Activated CD4-positive, alpha-beta memory T cell treated with anti-CD3 and anti-CD28 coated beads for 36 hours (primary cell): ENCODE measurements around the gene ZNF57. TPM values are rescaled to one million over a fixed set of nuclear protein-coding genes. Genes with fewer than 3 reads are reported as not detected.
"Not testable (repeated sequence)": the region's sequence is repeated elsewhere in the genome, so short reads cannot be mapped to it uniquely, and the experiment has no call there.

Experiments
- CTCF ChIA-PET: fragments of 350-600 bp; sonication (Branson Sonifier 250); formaldehyde crosslinking; loops from one replicate; lab custom pipeline; 2021; ENCODE audit warnings: antibody characterized with exemption, inconsistent platforms; lab: Charles Lee
- POLR2A ChIA-PET: fragments of 350-600 bp; sonication (Branson Sonifier 250); formaldehyde crosslinking; loops from one replicate; lab custom pipeline; 2021; ENCODE audit warnings: antibody characterized with exemption; lab: Charles Lee
- DNase-seq: peaks from one replicate; pipeline ENCODE4 v3.0.0-alpha.2; 2020
- H3K27ac Mint-ChIP-seq: one replicate; pipeline ENCODE4 v1.8.0; 2021; ENCODE audit warnings: mixed read lengths
- H3K27me3 Mint-ChIP-seq: one replicate; pipeline ENCODE4 v1.8.0; 2021; ENCODE audit warnings: mixed read lengths
- H3K36me3 Mint-ChIP-seq: one replicate; pipeline ENCODE4 v1.8.0; 2021; ENCODE audit warnings: mixed read lengths
- H3K4me1 Mint-ChIP-seq: one replicate; pipeline ENCODE4 v1.8.0; 2021; ENCODE audit warnings: low read depth, mixed read lengths
- H3K4me3 Mint-ChIP-seq: one replicate; pipeline ENCODE4 v1.8.0; 2021; ENCODE audit warnings: mild to moderate bottlenecking, mixed read lengths
- H3K9me3 Mint-ChIP-seq: one replicate; pipeline ENCODE4 v1.8.0; 2021; ENCODE audit warnings: mixed read lengths
- intact Hi-C: fragments of 100-400 bp; cut with micrococcal nuclease; formaldehyde crosslinking; loops from one replicate; pipeline ENCODE4 v1.15.1; 2023
- total RNA-seq, 2 experiments: library from RNA; stranded (reverse); gene quantifications; one replicate each; pipeline ENCODE4 v1.2.3, GENCODE V29; 2021

ZNF57 gene
- total RNA-seq, 2 experiments from 2014 or later, result 6.7 to 8.3 TPM

GRCh38 chr19:2869618-2870017, 31.1 kb upstream of the ZNF57 start:
- Mint-ChIP-seq H3K4me1 (no peaks in the 10 kb centered on the region), H3K27ac (no peak overlapping the region), H3K36me3 (no peaks in the 10 kb centered on the region), H3K9me3 (no peaks in the 10 kb centered on the region), H3K4me3 (no peak overlapping the region), H3K27me3 (peaks cover 5% of the 10 kb centered on the region)
- intact Hi-C loops, result loop anchor here (10.0 kb wide), 1 partner anchor 45 kb away; no protein-coding TSS in a partner anchor
- DNase-seq, result no peak
- ChIA-PET POLR2A (no interaction called here), CTCF (interaction anchor here (1.3 to 2.2 kb wide), 2 partner anchors 18 to 221 kb away, joined by 4 to 16 read pairs; no protein-coding TSS in a partner anchor)

GRCh38 chr19:2872175-2872574, 28.6 kb upstream of the ZNF57 start:
- H3K27ac Mint-ChIP-seq, H3K4me1 Mint-ChIP-seq, H3K27me3 Mint-ChIP-seq, DNase-seq, H3K4me3 Mint-ChIP-seq, H3K36me3 Mint-ChIP-seq: not testable (repeated sequence)
- ChIA-PET CTCF (interaction anchor here (0.6 to 3.3 kb wide), 4 partner anchors 11 to 224 kb away, joined by 3 to 19 read pairs (median 3); no protein-coding TSS in a partner anchor), POLR2A (interaction anchor here (0.7 kb wide), 1 partner anchor 150 kb away, joined by 5 read pairs; no protein-coding TSS in a partner anchor)
- peaks cover 14% of the 10 kb centered on the region for H3K9me3 Mint-ChIP-seq
- intact Hi-C loops, result loop anchor here (2.0 to 10.0 kb wide), 2 partner anchors 47 to 223 kb away; no protein-coding TSS in a partner anchor

GRCh38 chr19:2877398-2878331, 23.1 kb upstream of the ZNF57 start:
- CTCF ChIA-PET, result no interaction called here
- Mint-ChIP-seq H3K4me3 (no peak overlapping the region), H3K4me1 (no peaks in the 10 kb centered on the region), H3K9me3 (peaks cover 30% of the 10 kb centered on the region), H3K27me3 (no peaks in the 10 kb centered on the region), H3K36me3 (peaks cover 10% of the 10 kb centered on the region), H3K27ac (no peak overlapping the region)
- intact Hi-C loops, result loop anchor here (10.0 kb wide), 1 partner anchor 53 kb away; no protein-coding TSS in a partner anchor
- DNase-seq, result no peak
- POLR2A ChIA-PET, result no interaction called here

GRCh38 chr19:2883686-2884439, 16.9 kb upstream of the ZNF57 start:
- peaks cover 3% of the 10 kb centered on the region for H3K9me3 Mint-ChIP-seq
- intact Hi-C loops, result no loop called here
- no peak overlapping the region for H3K4me3 Mint-ChIP-seq
- POLR2A ChIA-PET, result no interaction called here
- no peaks in the 10 kb centered on the region for H3K27me3 Mint-ChIP-seq
- H3K27ac Mint-ChIP-seq, result no peak overlapping the region
- no peak for DNase-seq
- H3K36me3 Mint-ChIP-seq, result no peaks in the 10 kb centered on the region
- CTCF ChIA-PET, result interaction anchor here (0.6 to 0.8 kb wide), 2 partner anchors 12 to 67 kb away, joined by 3 read pairs; no protein-coding TSS in a partner anchor
- H3K4me1 Mint-ChIP-seq, result peaks cover 5% of the 10 kb centered on the region

- no peak overlapping the region for H3K27ac Mint-ChIP-seq
- intact Hi-C loops, result loop anchor here (2.0 to 5.0 kb wide), 2 partner anchors 65 to 217 kb away; no protein-coding TSS in a partner anchor
- peaks cover 6% of the 10 kb centered on the region for H3K4me1 Mint-ChIP-seq
- no peaks in the 10 kb centered on the region for H3K36me3 Mint-ChIP-seq
- H3K9me3 Mint-ChIP-seq, result no peaks in the 10 kb centered on the region
- no peak for DNase-seq
- ChIA-PET CTCF (interaction anchor here (0.6 to 1.2 kb wide), 4 partner anchors 13 to 249 kb away, joined by 3 to 4 read pairs (median 3); no protein-coding TSS in a partner anchor), POLR2A (no interaction called here)
- no peaks in the 10 kb centered on the region for H3K27me3 Mint-ChIP-seq
- H3K4me3 Mint-ChIP-seq, result no peak overlapping the region
These were observed 15.0 kb upstream of the ZNF57 start for GRCh38 chr19:2885736-2886135.

- no peak for DNase-seq
- Mint-ChIP-seq H3K4me3 (no peak overlapping the region), H3K27me3 (no peaks in the 10 kb centered on the region), H3K9me3 (no peaks in the 10 kb centered on the region), H3K36me3 (no peaks in the 10 kb centered on the region), H3K4me1 (peaks cover 9% of the 10 kb centered on the region), H3K27ac (no peak overlapping the region)
- ChIA-PET CTCF (interaction anchor here (0.6 to 3.1 kb wide), 23 partner anchors 12 to 239 kb away, joined by 3 to 34 read pairs (median 4); partner anchors contain the start of genes ZNF57 and ZNF77), POLR2A (no interaction called here)
- intact Hi-C loops, result loop anchor here (2.0 to 5.0 kb wide), 2 partner anchors 63 to 215 kb away; no protein-coding TSS in a partner anchor
These were observed 13.3 kb upstream of the ZNF57 start for GRCh38 chr19:2887391-2887914.

GRCh38 chr19:2888731-2889224, 11.9 kb upstream of the ZNF57 start:
- peak; percentile 86 for DNase-seq
- POLR2A ChIA-PET, result no interaction called here
- Mint-ChIP-seq H3K27ac (peak overlapping the region; percentile 70), H3K9me3 (no peaks in the 10 kb centered on the region), H3K36me3 (no peaks in the 10 kb centered on the region), H3K27me3 (no peaks in the 10 kb centered on the region), H3K4me3 (peak overlapping the region; percentile 71), H3K4me1 (peaks cover 9% of the 10 kb centered on the region)
- intact Hi-C loops, result loop anchor here (5.0 kb wide), 1 partner anchor 214 kb away; no protein-coding TSS in a partner anchor
- CTCF ChIA-PET, result interaction anchor here (0.5 to 3.1 kb wide), 5 partner anchors 19 to 215 kb away, joined by 3 to 34 read pairs (median 7); no protein-coding TSS in a partner anchor

- H3K36me3 Mint-ChIP-seq, H3K9me3 Mint-ChIP-seq, CTCF ChIA-PET, DNase-seq, H3K4me3 Mint-ChIP-seq, H3K4me1 Mint-ChIP-seq, intact Hi-C loops, H3K27ac Mint-ChIP-seq, POLR2A ChIA-PET, H3K27me3 Mint-ChIP-seq: not testable (repeated sequence)
These were observed 10.2 kb upstream of the ZNF57 start for GRCh38 chr19:2890531-2890930.

GRCh38 chr19:2896694-2897093, 4.0 kb upstream of the ZNF57 start:
- H3K27me3 Mint-ChIP-seq, result no peaks in the 10 kb centered on the region
- H3K27ac Mint-ChIP-seq, result no peak overlapping the region
- ChIA-PET CTCF (interaction anchor here (0.6 kb wide), 1 partner anchor 66 kb away, joined by 3 read pairs; no protein-coding TSS in a partner anchor), POLR2A (no interaction called here)
- H3K4me1 Mint-ChIP-seq, result peaks cover 7% of the 10 kb centered on the region
- H3K9me3 Mint-ChIP-seq, result peaks cover 22% of the 10 kb centered on the region
- DNase-seq, result no peak
- peaks cover 2% of the 10 kb centered on the region for H3K36me3 Mint-ChIP-seq
- intact Hi-C loops, result no loop called here
- no peak overlapping the region for H3K4me3 Mint-ChIP-seq

- peaks cover 33% of the 10 kb centered on the region for H3K4me1 Mint-ChIP-seq
- no peak for DNase-seq
- H3K9me3 Mint-ChIP-seq, result peaks cover 3% of the 10 kb centered on the region
- intact Hi-C loops, result loop anchor here (5.0 kb wide), 1 partner anchor 60 kb away; the partner anchor contains the start of gene ZNF555
- POLR2A ChIA-PET, result no interaction called here
- no peaks in the 10 kb centered on the region for H3K27me3 Mint-ChIP-seq
- peaks cover 5% of the 10 kb centered on the region for H3K36me3 Mint-ChIP-seq
- no peak overlapping the region for H3K27ac Mint-ChIP-seq
- CTCF ChIA-PET, result interaction anchor here (0.6 kb wide), 1 partner anchor 725 kb away, joined by 3 read pairs; no protein-coding TSS in a partner anchor
- H3K4me3 Mint-ChIP-seq, result no peak overlapping the region
These were observed 2.0 kb downstream of the ZNF57 start for GRCh38 chr19:2902590-2903218.

GRCh38 chr19:2903326-2903725, 2.6 kb downstream of the ZNF57 start:
- H3K9me3 Mint-ChIP-seq, H3K4me3 Mint-ChIP-seq, POLR2A ChIA-PET, H3K27me3 Mint-ChIP-seq, CTCF ChIA-PET, H3K27ac Mint-ChIP-seq, DNase-seq, H3K36me3 Mint-ChIP-seq: not testable (repeated sequence)
- peaks cover 37% of the 10 kb centered on the region for H3K4me1 Mint-ChIP-seq
- intact Hi-C loops, result loop anchor here (5.0 kb wide), 1 partner anchor 61 kb away; the partner anchor contains the start of gene ZNF555
